ENCODE measurements around the gene FGF21.

Gene FGF21

GRCh38 chr19:48768994-48769713 lies 13.8 kb downstream of the FGF21 start:
- H4K20me1 ChIP-seq (ENCODE audit: insufficient read depth, low read length), result no peaks in the 10 kb centered on the region
- H3K4me1 ChIP-seq (ENCODE audit: insufficient read depth, low read length), result no peaks in the 10 kb centered on the region
- no peak overlapping the region for H3K27ac ChIP-seq (ENCODE audit: low read length)
- no peak overlapping the region for H3K4me3 ChIP-seq (ENCODE audit: low read depth in 1 of 2, low read length in 2 of 2)
- no peak overlapping the region for H3K4me2 ChIP-seq (ENCODE audit: insufficient read depth, low read length)
- H2AFZ ChIP-seq (ENCODE audit: low read depth, low read length), result no peak overlapping the region
- H3K9ac ChIP-seq (ENCODE audit: low read depth, low read length), result no peak overlapping the region
- no peaks in the 10 kb centered on the region for H3K79me2 ChIP-seq (ENCODE audit: insufficient read depth, low read length)
- DNase-seq, result no peak
- no peaks in the 10 kb centered on the region for H3K9me3 ChIP-seq (ENCODE audit: insufficient read depth, low read length, severe bottlenecking)
- TF ChIP-seq CTCF (IDR thresholded peaks at IDR 0.05; ENCODE audit: borderline replicate concordance, extremely low read depth, low read length, poor library complexity, severe bottlenecking), result no peak
- no peak for TF ChIP-seq EZH2 (IDR thresholded peaks at IDR 0.05; ENCODE audit: borderline replicate concordance, low read depth, low read length, severe bottlenecking)
- no peak for ATAC-seq (ENCODE audit: insufficient read depth, low read depth)
- H3K27me3 ChIP-seq (ENCODE audit: insufficient read depth, low read length, poor library complexity), result no peaks in the 10 kb centered on the region
- no peaks in the 10 kb centered on the region for H3K36me3 ChIP-seq (ENCODE audit: insufficient read depth, low read length)

- DNase-seq (no peak), ATAC-seq (ENCODE audit: insufficient read depth, low read depth) (no peak)
- Histone ChIP-seq H2AFZ (ENCODE audit: low read depth, low read length) (no peak overlapping the region), H3K4me2 (ENCODE audit: insufficient read depth, low read length) (no peak overlapping the region), H3K27me3 (ENCODE audit: insufficient read depth, low read length, poor library complexity) (no peaks in the 10 kb centered on the region), H3K27ac (ENCODE audit: low read length) (no peak overlapping the region), H4K20me1 (ENCODE audit: insufficient read depth, low read length) (no peaks in the 10 kb centered on the region), H3K9me3 (ENCODE audit: insufficient read depth, low read length, severe bottlenecking) (no peaks in the 10 kb centered on the region), H3K79me2 (ENCODE audit: insufficient read depth, low read length) (no peaks in the 10 kb centered on the region), H3K4me3 (ENCODE audit: low read depth in 1 of 2, low read length in 2 of 2) (no peak overlapping the region), H3K4me1 (ENCODE audit: insufficient read depth, low read length) (no peaks in the 10 kb centered on the region), H3K9ac (ENCODE audit: low read depth, low read length) (no peak overlapping the region), H3K36me3 (ENCODE audit: insufficient read depth, low read length) (no peaks in the 10 kb centered on the region)
- TF ChIP-seq CTCF (IDR thresholded peaks at IDR 0.05; ENCODE audit: borderline replicate concordance, extremely low read depth, low read length, poor library complexity, severe bottlenecking), result no peak
- TF ChIP-seq EZH2 (IDR thresholded peaks at IDR 0.05; ENCODE audit: borderline replicate concordance, low read depth, low read length, severe bottlenecking), result no peak
These were observed 14.9 kb downstream of the FGF21 start for GRCh38 chr19:48770266-48770665.

- ATAC-seq (ENCODE audit: insufficient read depth, low read depth) (no peak), DNase-seq (no peak)
- Histone ChIP-seq H3K79me2 (ENCODE audit: insufficient read depth, low read length) (no peaks in the 10 kb centered on the region), H3K4me3 (ENCODE audit: low read depth in 1 of 2, low read length in 2 of 2) (no peak overlapping the region), H3K36me3 (ENCODE audit: insufficient read depth, low read length) (no peaks in the 10 kb centered on the region), H2AFZ (ENCODE audit: low read depth, low read length) (no peak overlapping the region), H3K9me3 (ENCODE audit: insufficient read depth, low read length, severe bottlenecking) (no peaks in the 10 kb centered on the region), H3K9ac (ENCODE audit: low read depth, low read length) (no peak overlapping the region), H3K4me1 (ENCODE audit: insufficient read depth, low read length) (no peaks in the 10 kb centered on the region), H3K27ac (ENCODE audit: low read length) (no peak overlapping the region), H3K27me3 (ENCODE audit: insufficient read depth, low read length, poor library complexity) (no peaks in the 10 kb centered on the region), H3K4me2 (ENCODE audit: insufficient read depth, low read length) (no peak overlapping the region), H4K20me1 (ENCODE audit: insufficient read depth, low read length) (no peaks in the 10 kb centered on the region)
- no peak for TF ChIP-seq EZH2 (IDR thresholded peaks at IDR 0.05; ENCODE audit: borderline replicate concordance, low read depth, low read length, severe bottlenecking)
- TF ChIP-seq CTCF (IDR thresholded peaks at IDR 0.05; ENCODE audit: borderline replicate concordance, extremely low read depth, low read length, poor library complexity, severe bottlenecking), result no peak
These were observed 15.6 kb downstream of the FGF21 start for GRCh38 chr19:48770734-48771472.
